Stimulated activated CD4-positive, alpha-beta T cell treated with anti-CD3 and anti-CD28 coated beads, TNF-alpha, amount 100 ng/mL, for 1 hour (primary cell): ENCODE results near the gene LONP1.
"Not testable (repeated sequence)": the region's sequence is repeated elsewhere in the genome, so short reads cannot be mapped to it uniquely, and the experiment has no call there.

Experiments used
- DNase-seq, 3 donors: peaks; one replicate each; pipeline ENCODE4 v3.0.0-alpha.2; 2020; ENCODE audit warnings: low read depth in 3 of 3, low spot score in 1 of 3

The LONP1 gene

GRCh38 chr19:5719961-5720790 lies at the start of gene LONP1, which contains the start of gene CATSPERD:
Gene LONP1, minus strand, starts transcription at chr19:5720146. Its CDS starts 14 bp downstream, at chr19:5720132.
Gene CATSPERD, plus strand, starts transcription at chr19:5720637. Its CDS starts 101 bp downstream, at chr19:5720738.
- peak; percentile 94 to 97 (median 96) for DNase-seq

GRCh38 chr19:5767949-5768348 lies 48.0 kb upstream of the LONP1 start:
- no peak for DNase-seq

GRCh38 chr19:5765220-5765619 lies 45.3 kb upstream of the LONP1 start:
- no peak for DNase-seq

- DNase-seq: no peak
Measured at GRCh38 chr19:5762608-5763217, 42.8 kb upstream of the LONP1 start.

- DNase-seq: no peak
Measured at GRCh38 chr19:5753743-5754142, 33.8 kb upstream of the LONP1 start.

- no peak for DNase-seq
Measured at GRCh38 chr19:5751709-5752108, 31.8 kb upstream of the LONP1 start.

- DNase-seq: no peak
Measured at GRCh38 chr19:5749505-5749904, 29.6 kb upstream of the LONP1 start.

GRCh38 chr19:5748920-5749319 lies 29.0 kb upstream of the LONP1 start:
- DNase-seq: not testable (repeated sequence)

- not testable (repeated sequence) for DNase-seq
Measured at GRCh38 chr19:5744999-5745398, 25.1 kb upstream of the LONP1 start.

GRCh38 chr19:5743630-5744029 lies 23.7 kb upstream of the LONP1 start:
- no peak for DNase-seq

GRCh38 chr19:5742051-5742450 lies 22.1 kb upstream of the LONP1 start:
- DNase-seq: no peak

- DNase-seq: no peak
Measured at GRCh38 chr19:5738423-5738822, 18.5 kb upstream of the LONP1 start.

- DNase-seq: not testable (repeated sequence)
Measured at GRCh38 chr19:5733172-5733571, 13.2 kb upstream of the LONP1 start.

GRCh38 chr19:5727453-5728050 lies 7.6 kb upstream of the LONP1 start:
- no peak for DNase-seq

- DNase-seq: no peak
Measured at GRCh38 chr19:5719274-5719960, 529 bp downstream of the LONP1 start.

GRCh38 chr19:5718579-5719273 lies 1.2 kb downstream of the LONP1 start:
- DNase-seq: no peak

- DNase-seq: no peak
Measured at GRCh38 chr19:5718037-5718578, 1.8 kb downstream of the LONP1 start.

GRCh38 chr19:5717215-5717935 lies 2.6 kb downstream of the LONP1 start:
- no peak for DNase-seq

- no peak for DNase-seq
Measured at GRCh38 chr19:5714816-5715215, 5.1 kb downstream of the LONP1 start.

- DNase-seq: no peak
Measured at GRCh38 chr19:5713228-5713627, 6.7 kb downstream of the LONP1 start.
